H9 (cell line): ENCODE data around the gene ERP27. TPM values are rescaled to one million over a fixed set of nuclear protein-coding genes. Genes with fewer than 3 reads are reported as not detected.

Experiments
- DNase-seq: peaks from one replicate; pipeline ENCODE4 v3.0.0-alpha.2; 2017
- H2AFZ ChIP-seq: one replicate; pipeline ENCODE4 v1.6.1; 2013; ENCODE audit warnings: mild to moderate bottlenecking, low read length, control low read depth, moderate library complexity
- H2AK5ac ChIP-seq: 2 replicates; pipeline ENCODE4 v1.6.1; 2013; ENCODE audit warnings: low read length, control low read depth, mixed read lengths; ENCODE audit not compliant: insufficient read length
- H2BK120ac ChIP-seq: one replicate; pipeline ENCODE4 v1.6.1; 2013; ENCODE audit warnings: low read depth, mild to moderate bottlenecking, low read length, control low read depth, inconsistent platforms; ENCODE audit not compliant: poor library complexity, severe bottlenecking
- H2BK12ac ChIP-seq: 2 replicates; pipeline ENCODE4 v1.6.1; 2013; ENCODE audit warnings: low read length, control low read depth, mixed read lengths, low read depth; ENCODE audit not compliant: insufficient read length
- H2BK15ac ChIP-seq: 2 replicates; pipeline ENCODE4 v1.6.1; 2013; ENCODE audit warnings: low read depth, low read length, control low read depth
- H2BK20ac ChIP-seq: one replicate; pipeline ENCODE4 v1.6.1; 2013; ENCODE audit warnings: low read depth, mild to moderate bottlenecking, low read length, control low read depth, inconsistent platforms; ENCODE audit not compliant: poor library complexity, severe bottlenecking
- H2BK5ac ChIP-seq: 2 replicates; pipeline ENCODE4 v1.6.1; 2013; ENCODE audit warnings: low read length, control low read depth, mixed read lengths; ENCODE audit not compliant: insufficient read length
- H3K14ac ChIP-seq: 2 replicates; pipeline ENCODE4 v1.6.1; 2013; ENCODE audit warnings: low read length, control low read depth; ENCODE audit not compliant: insufficient read depth
- H3K18ac ChIP-seq: 2 replicates; pipeline ENCODE4 v1.6.1; 2013; ENCODE audit warnings: low read depth, mild to moderate bottlenecking, mixed read lengths, low read length, control low read depth; ENCODE audit not compliant: insufficient read length
- H3K23ac ChIP-seq: 2 replicates; pipeline ENCODE4 v1.6.1; 2013; ENCODE audit warnings: low read length, control low read depth, mixed read lengths, low read depth; ENCODE audit not compliant: insufficient read length
- H3K23me2 ChIP-seq: 2 replicates; pipeline ENCODE4 v1.6.1; 2013; ENCODE audit warnings: low read depth, mild to moderate bottlenecking, mixed read lengths, low read length, control low read depth; ENCODE audit not compliant: insufficient read length, poor library complexity, severe bottlenecking
- H3K27ac ChIP-seq: 2 replicates; pipeline ENCODE4 v1.5.1; 2013; ENCODE audit warnings: low read length, control low read depth, mixed read lengths, low read depth; ENCODE audit not compliant: insufficient read length
- H3K27me3 ChIP-seq: 2 replicates; pipeline ENCODE4 v1.6.1; 2013; ENCODE audit warnings: low read length, control low read depth, inconsistent platforms; ENCODE audit not compliant: insufficient read depth
- H3K4ac ChIP-seq: 2 replicates; pipeline ENCODE4 v1.6.1; 2013; ENCODE audit warnings: low read depth, mild to moderate bottlenecking, control low read depth, inconsistent platforms, low read length, moderate library complexity
- H3K4me1 ChIP-seq: 2 replicates; pipeline ENCODE4 v1.6.1; 2013; ENCODE audit warnings: low read length, control low read depth, inconsistent platforms; ENCODE audit not compliant: insufficient read depth
- H3K4me2 ChIP-seq: 2 replicates; pipeline ENCODE4 v1.6.1; 2013; ENCODE audit warnings: low read length, control low read depth, mixed read lengths; ENCODE audit not compliant: insufficient read length, insufficient read depth
- H3K56ac ChIP-seq: 2 replicates; pipeline ENCODE4 v1.6.1; 2013; ENCODE audit warnings: low read depth, mild to moderate bottlenecking, mixed read lengths, low read length, control low read depth; ENCODE audit not compliant: insufficient read length
- H3K79me1 ChIP-seq: 2 replicates; pipeline ENCODE4 v1.6.1; 2013; ENCODE audit warnings: low read depth, mild to moderate bottlenecking, moderate library complexity, low read length, control low read depth, inconsistent platforms; ENCODE audit not compliant: insufficient read depth, poor library complexity, severe bottlenecking
- H3K79me2 ChIP-seq: 2 replicates; pipeline ENCODE4 v1.6.1; 2013; ENCODE audit warnings: low read length, control low read depth, inconsistent platforms; ENCODE audit not compliant: insufficient read depth
- H3K9ac ChIP-seq: 2 replicates; pipeline ENCODE4 v1.6.1; 2013; ENCODE audit warnings: low read length, control low read depth, mixed read lengths; ENCODE audit not compliant: insufficient read length; ENCODE audit errors: extremely low read depth
- H3K9me3 ChIP-seq: one replicate; pipeline ENCODE4 v1.6.1; 2013; ENCODE audit warnings: low read depth, low read length, inconsistent platforms; ENCODE audit not compliant: control insufficient read depth
- H3T11ph ChIP-seq: one replicate; pipeline ENCODE4 v1.6.1; 2013; ENCODE audit warnings: mild to moderate bottlenecking, low read length, control low read depth, inconsistent platforms
- H4K20me1 ChIP-seq: one replicate; pipeline ENCODE4 v1.6.1; 2013; ENCODE audit not compliant: control insufficient read depth, insufficient read length, insufficient read depth
- H4K5ac ChIP-seq: 2 replicates; pipeline ENCODE4 v1.6.1; 2013; ENCODE audit warnings: low read depth, mild to moderate bottlenecking, mixed read lengths, low read length, control low read depth; ENCODE audit not compliant: insufficient read length
- H4K8ac ChIP-seq: replicated peaks from 2 replicates; pipeline ENCODE4 v1.6.1; 2013; ENCODE audit warnings: low read length, control low read depth, mixed read lengths, low read depth; ENCODE audit not compliant: insufficient read length
- H4K91ac ChIP-seq: 2 replicates; pipeline ENCODE4 v1.6.1; 2013; ENCODE audit warnings: low read depth, mild to moderate bottlenecking, moderate library complexity, mixed read lengths, low read length, control low read depth; ENCODE audit not compliant: insufficient read length
- H3K27ac Mint-ChIP-seq, 3 experiments: 2 replicates in 2 of 3; 3 replicates in 1 of 3; pipeline ENCODE4 v1.8.0; 2020 to 2021; ENCODE audit warnings: mixed read lengths in 3 of 3, mild to moderate bottlenecking in 1 of 3, moderate library complexity in 1 of 3
- H3K27me3 Mint-ChIP-seq: 2 replicates; pipeline ENCODE4 v1.8.0; 2021; ENCODE audit warnings: low read depth, mild to moderate bottlenecking, moderate library complexity, mixed read lengths
- H3K36me3 Mint-ChIP-seq, 3 experiments: 2 replicates in 2 of 3; 3 replicates in 1 of 3; pipeline ENCODE4 v1.8.0; 2020 to 2021; ENCODE audit warnings: low read depth in 3 of 3, mixed read lengths in 3 of 3; ENCODE audit not compliant: insufficient read depth in 1 of 3
- H3K4me1 Mint-ChIP-seq, 2 experiments: 2 replicates each; pipeline ENCODE4 v1.8.0; 2020; ENCODE audit warnings: mixed read lengths in 2 of 2
- H3K4me3 Mint-ChIP-seq, 2 experiments: 2 replicates in 1 of 2; 3 replicates in 1 of 2; pipeline ENCODE4 v1.8.0; 2020 to 2021; ENCODE audit warnings: mild to moderate bottlenecking in 2 of 2, mixed read lengths in 2 of 2, moderate library complexity in 1 of 2
- H3K9me3 Mint-ChIP-seq, 2 experiments: 2 replicates in 1 of 2; 3 replicates in 1 of 2; pipeline ENCODE4 v1.8.0; 2020; ENCODE audit warnings: mild to moderate bottlenecking in 2 of 2, mixed read lengths in 2 of 2, moderate library complexity in 1 of 2
- CTCF ChIP-seq: fragments of 200-600 bp; sonication (generic); conservative IDR thresholded peaks from 3 replicates; pipeline ENCODE4 v1.8.0; 2021; ENCODE audit warnings: antibody characterized with exemption, mild to moderate bottlenecking
- WGBS: extraction: QIAGEN DNeasy Blood & Tissue Kit; methylation state at CpG from one replicate; pipeline ENCODE4 v1.1.7; 2013; ENCODE audit warnings: missing lambda C conversion rate, low lambda C conversion rate, mixed read lengths; ENCODE audit not compliant: insufficient read length; ENCODE audit errors: extremely low coverage; 5-methylcytosine and 5-hydroxymethylcytosine counted together
- total RNA-seq: library from RNA; stranded (reverse); gene quantifications from 2 replicates; pipeline ENCODE4 v1.2.1, GENCODE V29; 2021

Gene ERP27
- total RNA-seq, 1 experiment from 2014 or later: not detected

GRCh38 chr12:14975457-14975856, 37.1 kb upstream of the ERP27 start:
- no peak overlapping the region for H2BK5ac ChIP-seq
- no peaks in the 10 kb centered on the region for H3K36me3 Mint-ChIP-seq
- no peak overlapping the region for H2BK12ac ChIP-seq
- no CpG with 5 or more reads among the region's 4 CpGs for WGBS
- no peaks in the 10 kb centered on the region for H3K4me1 ChIP-seq
- no peak overlapping the region for H3K18ac ChIP-seq
- H3K9me3 Mint-ChIP-seq: no peaks in the 10 kb centered on the region
- H3K23me2 ChIP-seq: no peaks in the 10 kb centered on the region
- H3K27ac ChIP-seq: no peak overlapping the region
- no peak overlapping the region for H2BK20ac ChIP-seq
- H2BK15ac ChIP-seq: no peak overlapping the region
- no peak overlapping the region for H3K56ac ChIP-seq
- H3K4ac ChIP-seq: no peak overlapping the region
- no peak for DNase-seq
- H3K79me2 ChIP-seq: no peaks in the 10 kb centered on the region
- no peaks in the 10 kb centered on the region for H3K9me3 ChIP-seq
- H2AFZ ChIP-seq: no peak overlapping the region
- no peak overlapping the region for H3K4me3 Mint-ChIP-seq
- no peaks in the 10 kb centered on the region for H4K20me1 ChIP-seq
- H3K9ac ChIP-seq: no peak overlapping the region
- no peaks in the 10 kb centered on the region for H3K27me3 Mint-ChIP-seq
- no peak overlapping the region for H3K27ac Mint-ChIP-seq
- TF ChIP-seq CTCF: no peak
- H2AK5ac ChIP-seq: no peak overlapping the region
- no peak overlapping the region for H3T11ph ChIP-seq
- no peaks in the 10 kb centered on the region; a peak in 1 of 4 replicates for H3K4me1 Mint-ChIP-seq
- no peak overlapping the region for H3K4me2 ChIP-seq
- H4K91ac ChIP-seq: no peak overlapping the region
- H2BK120ac ChIP-seq: no peak overlapping the region
- no peak overlapping the region for H3K14ac ChIP-seq
- no peaks in the 10 kb centered on the region for H3K79me1 ChIP-seq
- H4K5ac ChIP-seq: no peak overlapping the region
- no peak overlapping the region for H4K8ac ChIP-seq
- H3K23ac ChIP-seq: no peak overlapping the region
- no peaks in the 10 kb centered on the region for H3K27me3 ChIP-seq
